ENCODE data around the gene CMTM7. TPM values are rescaled to one million over a fixed set of nuclear protein-coding genes. Genes with fewer than 3 reads are reported as not detected.

Gene CMTM7
- total and polyA plus RNA-seq, 9 of the 15 experiments (the other 6 are each of a cell fraction or from before 2014, with no cell fraction given): 0.03 to 1.6 (median 0.42) TPM; not detected in 4

DNA sequence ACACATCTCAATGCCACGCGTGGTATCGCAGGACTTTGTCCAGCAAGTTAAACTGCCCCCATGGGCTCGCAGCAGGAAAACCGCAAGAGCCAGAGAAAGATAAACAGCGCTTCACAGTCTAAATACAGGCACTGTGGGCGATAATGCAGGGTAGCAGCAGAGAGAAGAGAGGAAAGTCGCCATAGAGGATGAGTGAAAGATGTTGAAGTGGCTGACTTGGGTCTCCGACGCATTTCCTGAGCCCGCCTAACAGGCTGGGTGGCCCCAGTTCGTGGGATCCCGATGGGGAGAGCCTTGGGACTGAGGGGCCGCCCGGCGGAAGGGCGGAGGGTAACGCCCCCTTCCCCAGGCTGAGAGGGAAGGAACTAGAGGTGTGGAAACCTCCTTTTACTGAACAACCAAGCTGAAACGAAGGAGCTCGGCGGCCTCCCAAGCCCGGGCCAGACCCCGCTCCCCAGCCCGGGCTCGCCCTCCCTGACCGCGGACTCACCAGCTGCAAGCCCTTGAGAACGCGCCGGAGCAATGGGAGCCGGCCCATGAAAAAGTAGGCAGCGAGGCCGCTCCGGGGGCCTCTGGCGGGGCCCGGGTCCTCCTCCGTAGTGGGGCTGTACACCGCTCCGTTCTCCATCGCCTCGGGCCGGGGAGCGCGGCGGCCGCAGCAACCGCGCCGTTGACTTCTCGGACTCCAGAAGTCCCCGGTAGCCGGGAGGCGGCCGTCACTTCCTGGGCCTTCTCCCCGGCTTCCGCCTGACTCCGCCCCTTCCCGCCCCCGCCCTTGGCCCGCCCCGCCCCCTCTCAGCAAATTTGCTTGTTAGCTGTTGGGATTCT lies 110.7 kb downstream of the CMTM7 start, which contains the start of gene CMTM6 (continued):
- TF ChIP-seq, protein P1, sequence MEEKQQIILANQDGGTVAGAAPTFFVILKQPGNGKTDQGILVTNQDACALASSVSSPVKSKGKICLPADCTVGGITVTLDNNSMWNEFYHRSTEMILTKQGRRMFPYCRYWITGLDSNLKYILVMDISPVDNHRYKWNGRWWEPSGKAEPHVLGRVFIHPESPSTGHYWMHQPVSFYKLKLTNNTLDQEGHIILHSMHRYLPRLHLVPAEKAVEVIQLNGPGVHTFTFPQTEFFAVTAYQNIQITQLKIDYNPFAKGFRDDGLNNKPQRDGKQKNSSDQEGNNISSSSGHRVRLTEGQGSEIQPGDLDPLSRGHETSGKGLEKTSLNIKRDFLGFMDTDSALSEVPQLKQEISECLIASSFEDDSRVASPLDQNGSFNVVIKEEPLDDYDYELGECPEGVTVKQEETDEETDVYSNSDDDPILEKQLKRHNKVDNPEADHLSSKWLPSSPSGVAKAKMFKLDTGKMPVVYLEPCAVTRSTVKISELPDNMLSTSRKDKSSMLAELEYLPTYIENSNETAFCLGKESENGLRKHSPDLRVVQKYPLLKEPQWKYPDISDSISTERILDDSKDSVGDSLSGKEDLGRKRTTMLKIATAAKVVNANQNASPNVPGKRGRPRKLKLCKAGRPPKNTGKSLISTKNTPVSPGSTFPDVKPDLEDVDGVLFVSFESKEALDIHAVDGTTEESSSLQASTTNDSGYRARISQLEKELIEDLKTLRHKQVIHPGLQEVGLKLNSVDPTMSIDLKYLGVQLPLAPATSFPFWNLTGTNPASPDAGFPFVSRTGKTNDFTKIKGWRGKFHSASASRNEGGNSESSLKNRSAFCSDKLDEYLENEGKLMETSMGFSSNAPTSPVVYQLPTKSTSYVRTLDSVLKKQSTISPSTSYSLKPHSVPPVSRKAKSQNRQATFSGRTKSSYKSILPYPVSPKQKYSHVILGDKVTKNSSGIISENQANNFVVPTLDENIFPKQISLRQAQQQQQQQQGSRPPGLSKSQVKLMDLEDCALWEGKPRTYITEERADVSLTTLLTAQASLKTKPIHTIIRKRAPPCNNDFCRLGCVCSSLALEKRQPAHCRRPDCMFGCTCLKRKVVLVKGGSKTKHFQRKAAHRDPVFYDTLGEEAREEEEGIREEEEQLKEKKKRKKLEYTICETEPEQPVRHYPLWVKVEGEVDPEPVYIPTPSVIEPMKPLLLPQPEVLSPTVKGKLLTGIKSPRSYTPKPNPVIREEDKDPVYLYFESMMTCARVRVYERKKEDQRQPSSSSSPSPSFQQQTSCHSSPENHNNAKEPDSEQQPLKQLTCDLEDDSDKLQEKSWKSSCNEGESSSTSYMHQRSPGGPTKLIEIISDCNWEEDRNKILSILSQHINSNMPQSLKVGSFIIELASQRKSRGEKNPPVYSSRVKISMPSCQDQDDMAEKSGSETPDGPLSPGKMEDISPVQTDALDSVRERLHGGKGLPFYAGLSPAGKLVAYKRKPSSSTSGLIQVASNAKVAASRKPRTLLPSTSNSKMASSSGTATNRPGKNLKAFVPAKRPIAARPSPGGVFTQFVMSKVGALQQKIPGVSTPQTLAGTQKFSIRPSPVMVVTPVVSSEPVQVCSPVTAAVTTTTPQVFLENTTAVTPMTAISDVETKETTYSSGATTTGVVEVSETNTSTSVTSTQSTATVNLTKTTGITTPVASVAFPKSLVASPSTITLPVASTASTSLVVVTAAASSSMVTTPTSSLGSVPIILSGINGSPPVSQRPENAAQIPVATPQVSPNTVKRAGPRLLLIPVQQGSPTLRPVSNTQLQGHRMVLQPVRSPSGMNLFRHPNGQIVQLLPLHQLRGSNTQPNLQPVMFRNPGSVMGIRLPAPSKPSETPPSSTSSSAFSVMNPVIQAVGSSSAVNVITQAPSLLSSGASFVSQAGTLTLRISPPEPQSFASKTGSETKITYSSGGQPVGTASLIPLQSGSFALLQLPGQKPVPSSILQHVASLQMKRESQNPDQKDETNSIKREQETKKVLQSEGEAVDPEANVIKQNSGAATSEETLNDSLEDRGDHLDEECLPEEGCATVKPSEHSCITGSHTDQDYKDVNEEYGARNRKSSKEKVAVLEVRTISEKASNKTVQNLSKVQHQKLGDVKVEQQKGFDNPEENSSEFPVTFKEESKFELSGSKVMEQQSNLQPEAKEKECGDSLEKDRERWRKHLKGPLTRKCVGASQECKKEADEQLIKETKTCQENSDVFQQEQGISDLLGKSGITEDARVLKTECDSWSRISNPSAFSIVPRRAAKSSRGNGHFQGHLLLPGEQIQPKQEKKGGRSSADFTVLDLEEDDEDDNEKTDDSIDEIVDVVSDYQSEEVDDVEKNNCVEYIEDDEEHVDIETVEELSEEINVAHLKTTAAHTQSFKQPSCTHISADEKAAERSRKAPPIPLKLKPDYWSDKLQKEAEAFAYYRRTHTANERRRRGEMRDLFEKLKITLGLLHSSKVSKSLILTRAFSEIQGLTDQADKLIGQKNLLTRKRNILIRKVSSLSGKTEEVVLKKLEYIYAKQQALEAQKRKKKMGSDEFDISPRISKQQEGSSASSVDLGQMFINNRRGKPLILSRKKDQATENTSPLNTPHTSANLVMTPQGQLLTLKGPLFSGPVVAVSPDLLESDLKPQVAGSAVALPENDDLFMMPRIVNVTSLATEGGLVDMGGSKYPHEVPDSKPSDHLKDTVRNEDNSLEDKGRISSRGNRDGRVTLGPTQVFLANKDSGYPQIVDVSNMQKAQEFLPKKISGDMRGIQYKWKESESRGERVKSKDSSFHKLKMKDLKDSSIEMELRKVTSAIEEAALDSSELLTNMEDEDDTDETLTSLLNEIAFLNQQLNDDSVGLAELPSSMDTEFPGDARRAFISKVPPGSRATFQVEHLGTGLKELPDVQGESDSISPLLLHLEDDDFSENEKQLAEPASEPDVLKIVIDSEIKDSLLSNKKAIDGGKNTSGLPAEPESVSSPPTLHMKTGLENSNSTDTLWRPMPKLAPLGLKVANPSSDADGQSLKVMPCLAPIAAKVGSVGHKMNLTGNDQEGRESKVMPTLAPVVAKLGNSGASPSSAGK (IDR thresholded peaks at IDR 0.05): no peak
- TF ChIP-seq RUNX1 (IDR thresholded peaks at IDR 0.05; ENCODE audit: low read depth) (peak; percentile 53; the same call in 1 of the 2 replicates), JUNB (CRISPR knock-in tag; conservative IDR thresholded peaks at IDR 0.05) (no peak), CC2D1A (IDR thresholded peaks at IDR 0.05) (0 out of 2 replicates have a peak, but pooled peaks have one; percentile 27), LEF1 (IDR thresholded peaks at IDR 0.05) (0 out of 2 replicates have a peak, but pooled peaks have one; percentile 9), ZKSCAN1 (IDR thresholded peaks at IDR 0.05; ENCODE audit: low read depth, low read length) (peak; percentile 51; the same call in 1 of the 2 replicates), GABPA (tag; conservative IDR thresholded peaks at IDR 0.05; ENCODE audit: low read depth) (peak; percentile 91)

Measured in K562 (cell line).